GM19468 (cell line): ENCODE results near the gene TRPV6.

Experiments used
- ATAC-seq: cut with Tn5 transposase; IDR thresholded peaks from one replicate; pipeline ENCODE4 v1.9.1; 2021; ENCODE audit warnings: mild to moderate bottlenecking, moderate library complexity, moderate number of reproducible peaks; ENCODE audit not compliant: unreplicated experiment; ENCODE audit errors: extremely low read depth

Gene TRPV6

GRCh38 chr7:142887282-142888015 is 1.9 kb upstream of the TRPV6 start:
- no peak for ATAC-seq

- ATAC-seq = no peak
Observed at GRCh38 chr7:142886866-142887265, 1.3 kb upstream of the TRPV6 start.

GRCh38 chr7:142884286-142884640 is 1.3 kb downstream of the TRPV6 start:
- no peak for ATAC-seq

- ATAC-seq = no peak
Observed at GRCh38 chr7:142883571-142884285, 1.8 kb downstream of the TRPV6 start.

- no peak for ATAC-seq
Observed at GRCh38 chr7:142883145-142883544, 2.4 kb downstream of the TRPV6 start.

GRCh38 chr7:142882338-142882678 is 3.2 kb downstream of the TRPV6 start:
- no peak for ATAC-seq

- no peak for ATAC-seq
Observed at GRCh38 chr7:142881586-142882337, 3.8 kb downstream of the TRPV6 start.

GRCh38 chr7:142880876-142881505 is 4.6 kb downstream of the TRPV6 start:
- no peak for ATAC-seq

GRCh38 chr7:142879060-142879459 is 6.5 kb downstream of the TRPV6 start:
- no peak for ATAC-seq

GRCh38 chr7:142878315-142878714 is 7.2 kb downstream of the TRPV6 start:
- ATAC-seq = no peak

- no peak for ATAC-seq
Observed at GRCh38 chr7:142876991-142877910, 8.3 kb downstream of the TRPV6 start.

GRCh38 chr7:142876236-142876960 is 9.1 kb downstream of the TRPV6 start:
- no peak for ATAC-seq

- ATAC-seq = no peak
Observed at GRCh38 chr7:142875456-142875855, 10.1 kb downstream of the TRPV6 start.

- no peak for ATAC-seq
Observed at GRCh38 chr7:142874837-142875236, 10.7 kb downstream of the TRPV6 start.

- ATAC-seq = no peak
Observed at GRCh38 chr7:142874409-142874808, 11.1 kb downstream of the TRPV6 start.

GRCh38 chr7:142873871-142874270 is 11.7 kb downstream of the TRPV6 start:
- ATAC-seq = no peak

- ATAC-seq = no peak
Observed at GRCh38 chr7:142873281-142873784, 12.2 kb downstream of the TRPV6 start.

GRCh38 chr7:142872106-142872675 is 13.4 kb downstream of the TRPV6 start:
- no peak for ATAC-seq
